Measurements from ENCODE around the gene EHBP1.

The EHBP1 gene

GRCh38 chr2:63056107-63057050 lies 350.9 kb downstream of the EHBP1 start:
- no peaks in the 10 kb centered on the region for H3K36me3 Mint-ChIP-seq (ENCODE audit: low read depth)
- DNase-seq, result peak; percentile 64
- peaks cover 9% of the 10 kb centered on the region for H3K9me3 Mint-ChIP-seq
- H3K27ac Mint-ChIP-seq, result no peak overlapping the region
- TF ChIP-seq, protein P1, sequence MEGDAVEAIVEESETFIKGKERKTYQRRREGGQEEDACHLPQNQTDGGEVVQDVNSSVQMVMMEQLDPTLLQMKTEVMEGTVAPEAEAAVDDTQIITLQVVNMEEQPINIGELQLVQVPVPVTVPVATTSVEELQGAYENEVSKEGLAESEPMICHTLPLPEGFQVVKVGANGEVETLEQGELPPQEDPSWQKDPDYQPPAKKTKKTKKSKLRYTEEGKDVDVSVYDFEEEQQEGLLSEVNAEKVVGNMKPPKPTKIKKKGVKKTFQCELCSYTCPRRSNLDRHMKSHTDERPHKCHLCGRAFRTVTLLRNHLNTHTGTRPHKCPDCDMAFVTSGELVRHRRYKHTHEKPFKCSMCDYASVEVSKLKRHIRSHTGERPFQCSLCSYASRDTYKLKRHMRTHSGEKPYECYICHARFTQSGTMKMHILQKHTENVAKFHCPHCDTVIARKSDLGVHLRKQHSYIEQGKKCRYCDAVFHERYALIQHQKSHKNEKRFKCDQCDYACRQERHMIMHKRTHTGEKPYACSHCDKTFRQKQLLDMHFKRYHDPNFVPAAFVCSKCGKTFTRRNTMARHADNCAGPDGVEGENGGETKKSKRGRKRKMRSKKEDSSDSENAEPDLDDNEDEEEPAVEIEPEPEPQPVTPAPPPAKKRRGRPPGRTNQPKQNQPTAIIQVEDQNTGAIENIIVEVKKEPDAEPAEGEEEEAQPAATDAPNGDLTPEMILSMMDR (IDR thresholded peaks at IDR 0.05), result no peak
- H3K4me1 Mint-ChIP-seq, result peaks cover 31% of the 10 kb centered on the region
- H3K27me3 Mint-ChIP-seq (ENCODE audit: low read depth, poor library complexity), result peaks cover 100% of the 10 kb centered on the region
- H3K4me3 Mint-ChIP-seq, result peak overlapping the region; percentile 6

GRCh38 chr2:63057249-63058143 lies 352.0 kb downstream of the EHBP1 start:
- Mint-ChIP-seq H3K9me3 (peaks cover 9% of the 10 kb centered on the region), H3K4me1 (peaks cover 31% of the 10 kb centered on the region)

GRCh38 chr2:63058144-63058920 lies 352.8 kb downstream of the EHBP1 start:
- DNase-seq, result no peak
- no peak overlapping the region for H3K4me3 Mint-ChIP-seq
- H3K36me3 Mint-ChIP-seq (ENCODE audit: low read depth), result no peaks in the 10 kb centered on the region
- H3K27me3 Mint-ChIP-seq (ENCODE audit: low read depth, poor library complexity), result peaks cover 100% of the 10 kb centered on the region
- H3K4me1 Mint-ChIP-seq, result peaks cover 31% of the 10 kb centered on the region
- no peak overlapping the region for H3K27ac Mint-ChIP-seq
- H3K9me3 Mint-ChIP-seq, result peaks cover 9% of the 10 kb centered on the region
- TF ChIP-seq, protein P1 (IDR thresholded peaks at IDR 0.05), result no peak

More at GRCh38 chr2:63057249-63058143, 352.0 kb downstream of the EHBP1 start:
- H3K27ac Mint-ChIP-seq, result no peak overlapping the region
- H3K27me3 Mint-ChIP-seq (ENCODE audit: low read depth, poor library complexity), result peaks cover 100% of the 10 kb centered on the region
- H3K4me3 Mint-ChIP-seq, result no peak overlapping the region
- DNase-seq, result no peak
- TF ChIP-seq, protein P1 (IDR thresholded peaks at IDR 0.05), result no peak
- no peaks in the 10 kb centered on the region for H3K36me3 Mint-ChIP-seq (ENCODE audit: low read depth)

DNA sequence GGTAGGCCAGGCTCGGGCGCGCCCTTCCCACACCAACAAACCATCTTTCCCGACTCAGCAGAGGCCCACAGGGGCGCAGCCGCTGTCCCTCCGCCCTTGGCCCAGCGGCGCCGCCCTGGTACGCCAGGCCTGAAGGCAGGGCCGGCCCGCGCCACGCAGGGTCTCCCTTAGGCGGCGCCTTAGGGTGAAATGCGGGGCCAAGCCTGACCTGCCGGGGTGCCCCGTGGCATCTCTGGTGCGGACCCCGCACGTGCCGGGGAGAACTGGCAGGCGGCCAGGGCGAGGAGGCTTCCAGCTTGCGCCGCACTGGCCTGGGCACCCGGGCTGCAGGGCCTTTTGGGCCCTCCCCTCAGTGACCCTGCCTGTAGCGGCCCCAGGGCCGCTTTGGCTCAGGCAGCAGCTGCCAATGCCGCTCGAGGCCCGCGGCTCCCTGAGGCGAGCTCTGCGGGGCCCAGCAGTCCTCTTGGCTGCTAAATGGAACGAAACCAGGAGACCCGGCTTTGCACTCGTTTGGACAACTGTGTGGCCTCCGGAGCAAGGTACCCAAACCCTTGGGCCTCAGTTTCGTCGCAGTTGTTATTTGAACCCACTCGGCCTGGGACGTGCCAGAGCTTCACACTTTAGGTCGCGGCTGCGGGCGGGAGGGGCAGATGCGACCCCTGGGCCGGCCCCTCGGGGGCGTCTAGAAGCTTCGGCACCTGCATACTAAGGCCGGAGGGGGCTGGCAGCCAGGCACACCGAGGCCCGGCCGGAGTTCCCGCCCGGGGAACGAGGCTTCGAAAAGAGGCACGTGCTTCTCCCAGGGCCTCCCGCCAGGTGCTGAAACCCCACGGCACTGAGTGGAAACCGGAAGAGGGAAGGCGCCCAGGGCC lies 353.6 kb downstream of the EHBP1 start:
- peak; percentile 57 for DNase-seq
- no peaks in the 10 kb centered on the region for H3K36me3 Mint-ChIP-seq (ENCODE audit: low read depth)
- TF ChIP-seq, protein P1 (IDR thresholded peaks at IDR 0.05), result no peak
- peaks cover 31% of the 10 kb centered on the region for H3K4me1 Mint-ChIP-seq
- no peak overlapping the region for H3K27ac Mint-ChIP-seq
- H3K9me3 Mint-ChIP-seq, result peaks cover 9% of the 10 kb centered on the region
- H3K4me3 Mint-ChIP-seq, result no peak overlapping the region
- peaks cover 100% of the 10 kb centered on the region for H3K27me3 Mint-ChIP-seq (ENCODE audit: low read depth, poor library complexity)
